Head of caudate nucleus (tissue), 42 donors: ENCODE measurements around the gene MSI1.

Experiments
- DNase-seq, 42 donors: peaks; one replicate each; pipeline versions ENCODE4 v3.0.0 to v3.0.0-alpha.2; 2020 to 2021; ENCODE audit warnings: mixed read lengths in 7 of 42
- intact Hi-C: fragments of 100-400 bp; cut with DNase I; formaldehyde crosslinking; loops from one replicate; pipeline ENCODE4 v1.15.0; 2022

MSI1 gene

DNA sequence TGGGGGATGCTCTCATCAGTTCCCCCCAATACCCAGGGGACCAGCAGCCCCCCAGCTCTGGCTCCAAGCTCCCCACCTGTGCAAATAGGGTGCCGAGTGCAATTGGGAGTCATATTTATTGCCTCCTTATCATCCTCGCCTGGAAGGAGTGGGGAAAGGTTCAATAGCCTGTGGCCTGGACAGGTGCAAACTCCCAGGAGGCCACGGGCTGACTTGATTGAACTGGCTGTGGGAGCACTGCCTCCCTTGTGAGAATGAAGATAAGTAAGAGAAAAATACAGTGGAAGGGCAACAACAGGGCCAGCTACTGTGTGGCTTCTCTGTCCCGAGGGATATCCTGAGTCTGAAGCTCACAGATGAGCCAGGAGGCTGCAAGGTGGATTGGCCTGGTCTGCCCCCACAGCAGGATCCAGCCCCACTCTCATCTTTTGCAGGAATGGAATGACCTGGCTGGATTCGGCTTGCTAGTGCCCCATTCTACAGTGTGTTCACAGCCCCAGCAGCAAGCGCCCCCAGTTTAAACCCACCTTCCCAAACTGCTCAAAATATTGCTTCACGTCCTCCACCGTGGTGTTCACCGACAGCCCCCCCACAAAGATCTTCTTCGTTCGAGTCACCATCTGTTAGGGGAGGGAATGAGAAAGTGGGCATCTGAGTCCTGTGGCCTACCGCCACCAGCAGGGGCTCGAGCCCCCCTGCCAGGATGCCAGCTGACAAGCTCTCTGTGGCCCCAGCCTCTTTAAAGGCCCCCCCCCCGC lies 6.3 kb downstream of the MSI1 start:
- intact Hi-C loops: no loop called here
- no peak for DNase-seq

GRCh38 chr12:120361506-120362208 lies 7.3 kb downstream of the MSI1 start:
- peak; percentile 74 to 95 (median 87) for DNase-seq
- intact Hi-C loops: no loop called here

- intact Hi-C loops: no loop called here
Measured at GRCh38 chr12:120359128-120359527, 9.8 kb downstream of the MSI1 start.

DNA sequence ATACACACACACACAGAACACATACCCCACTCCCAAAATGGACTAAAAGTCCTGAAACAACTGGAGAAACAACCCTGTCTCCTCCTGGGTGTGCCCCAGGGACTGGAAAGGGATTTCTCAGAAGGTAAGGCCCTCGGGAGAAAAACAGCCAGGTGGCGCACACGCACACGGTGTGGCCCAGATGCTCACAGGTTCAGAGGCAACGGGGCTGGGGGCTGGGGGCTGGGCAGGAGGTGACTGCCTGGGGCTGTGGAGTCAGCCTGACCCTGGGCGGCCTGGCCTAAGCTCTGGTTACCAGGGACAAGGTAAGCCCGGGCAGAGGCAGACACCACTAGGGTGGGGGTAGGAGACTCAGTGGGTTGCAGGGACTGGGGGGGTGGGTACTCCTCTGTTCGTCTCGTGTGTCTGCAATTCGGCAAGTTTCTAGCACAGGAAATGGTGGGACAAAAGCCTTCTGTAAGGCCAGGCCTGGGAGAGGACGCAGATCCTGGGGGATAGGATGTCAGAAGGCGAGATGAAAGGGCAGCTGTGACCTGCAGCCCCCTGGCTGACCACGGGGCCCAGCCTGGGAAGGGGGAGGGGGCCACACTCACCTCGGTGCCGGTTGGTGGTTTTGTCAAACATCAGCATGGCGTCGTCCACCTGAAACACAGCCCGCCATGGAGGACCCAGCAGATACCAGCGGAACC lies 10.4 kb downstream of the MSI1 start:
- intact Hi-C loops: no loop called here
- no peak for DNase-seq

More at GRCh38 chr12:120359128-120359527, 9.8 kb downstream of the MSI1 start:
- DNase-seq: no peak

GRCh38 chr12:120357104-120357503 lies 11.9 kb downstream of the MSI1 start:
- no peak for DNase-seq
- intact Hi-C loops: loop anchor here (2.0 kb wide), 1 partner anchor 74 kb away; no protein-coding TSS in a partner anchor

DNA sequence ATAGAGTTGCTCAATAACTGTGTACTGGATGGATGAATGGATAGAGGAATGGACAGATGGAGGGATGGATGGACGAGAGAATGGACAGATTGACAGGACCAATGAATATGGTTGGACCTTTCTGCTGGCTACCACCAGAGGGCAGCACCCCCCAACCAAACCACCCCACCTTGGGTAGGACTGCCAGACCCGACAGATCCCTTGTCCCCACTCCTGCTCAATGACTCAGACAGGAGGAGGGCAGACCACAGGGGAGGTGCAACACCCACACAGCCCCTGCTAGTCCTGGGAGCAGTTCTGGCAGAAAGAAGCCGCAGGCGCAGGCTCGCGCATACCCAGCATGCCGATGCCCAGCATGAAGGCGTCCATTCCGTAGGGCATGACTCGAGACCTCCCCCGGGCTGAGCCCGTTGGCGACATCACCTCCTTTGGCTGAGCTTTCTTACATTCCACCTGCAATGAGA lies 12.4 kb downstream of the MSI1 start:
- DNase-seq: peak; percentile 77 to 93 (median 84)
- intact Hi-C loops: loop anchor here (2.0 kb wide), 1 partner anchor 74 kb away; no protein-coding TSS in a partner anchor

GRCh38 chr12:120353556-120354317 lies 15.2 kb downstream of the MSI1 start:
- no peak for DNase-seq
- intact Hi-C loops: no loop called here

- intact Hi-C loops: no loop called here
- no peak for DNase-seq
Measured at GRCh38 chr12:120353136-120353535, 15.8 kb downstream of the MSI1 start.

GRCh38 chr12:120352117-120352516 lies 16.8 kb downstream of the MSI1 start:
- intact Hi-C loops: no loop called here
- DNase-seq: no peak

DNA sequence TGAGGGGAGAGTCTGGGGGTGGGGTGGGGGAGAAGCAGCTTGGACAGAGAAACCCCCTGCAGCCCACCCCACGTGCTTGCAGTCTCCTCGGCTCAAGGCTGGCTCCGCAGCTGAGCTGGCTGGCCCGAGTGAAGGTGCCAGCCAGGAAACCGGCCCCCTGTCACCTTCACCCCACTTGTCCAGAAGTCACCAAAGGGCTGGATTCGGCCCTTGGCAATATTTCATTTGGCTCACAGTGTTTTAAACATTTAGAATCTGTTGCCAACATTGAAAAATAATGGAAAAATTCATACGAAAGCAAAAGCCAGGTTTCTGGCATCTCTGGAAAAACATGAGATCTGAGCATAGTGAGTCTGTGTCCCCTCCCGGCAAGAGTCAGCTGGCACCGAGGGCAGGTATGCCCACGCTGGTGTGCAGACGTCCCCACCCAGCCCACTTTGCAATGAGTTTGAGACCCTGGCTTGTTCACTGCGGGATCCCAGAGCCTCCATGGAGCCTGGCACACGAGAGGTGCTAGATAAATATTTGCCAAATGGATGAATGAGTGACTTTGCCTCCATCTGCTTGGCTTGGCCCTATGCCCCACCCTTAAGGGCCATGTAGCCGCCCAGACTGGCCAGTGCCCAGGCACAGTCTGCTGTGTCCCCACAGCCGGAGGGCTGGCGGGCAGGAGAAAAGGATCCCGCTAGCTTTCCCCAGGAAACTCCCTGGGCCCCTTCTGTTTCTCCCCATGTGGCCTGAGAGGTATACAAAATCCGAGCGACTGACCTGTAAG lies 18.2 kb downstream of the MSI1 start:
- intact Hi-C loops: no loop called here
- peak in 8 of 42 donors; percentile 13 to 47 (median 27) for DNase-seq

- intact Hi-C loops: no loop called here
- no peak for DNase-seq
Measured at GRCh38 chr12:120347766-120348165, 21.2 kb downstream of the MSI1 start.

DNA sequence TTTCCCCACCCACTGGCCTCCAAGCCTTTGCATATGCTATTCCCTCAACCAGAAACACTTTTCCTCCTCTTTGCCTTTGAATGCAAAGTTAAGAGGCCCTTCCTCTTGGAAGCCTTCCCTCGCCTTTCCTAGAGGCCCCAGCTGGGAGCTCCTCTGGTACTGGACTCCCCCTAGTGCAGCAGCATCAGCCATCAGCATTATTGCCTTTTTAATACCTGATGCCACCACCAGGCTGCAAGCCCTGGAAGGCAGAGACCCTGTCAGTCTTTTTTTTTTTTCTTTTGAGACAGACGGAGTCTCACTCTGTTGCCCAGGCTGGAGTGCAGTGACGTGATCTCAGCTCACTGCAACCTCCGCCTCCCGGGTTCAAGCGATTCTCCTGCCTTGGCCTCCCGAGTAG lies 22.3 kb downstream of the MSI1 start:
- DNase-seq: no peak
- intact Hi-C loops: no loop called here

DNA sequence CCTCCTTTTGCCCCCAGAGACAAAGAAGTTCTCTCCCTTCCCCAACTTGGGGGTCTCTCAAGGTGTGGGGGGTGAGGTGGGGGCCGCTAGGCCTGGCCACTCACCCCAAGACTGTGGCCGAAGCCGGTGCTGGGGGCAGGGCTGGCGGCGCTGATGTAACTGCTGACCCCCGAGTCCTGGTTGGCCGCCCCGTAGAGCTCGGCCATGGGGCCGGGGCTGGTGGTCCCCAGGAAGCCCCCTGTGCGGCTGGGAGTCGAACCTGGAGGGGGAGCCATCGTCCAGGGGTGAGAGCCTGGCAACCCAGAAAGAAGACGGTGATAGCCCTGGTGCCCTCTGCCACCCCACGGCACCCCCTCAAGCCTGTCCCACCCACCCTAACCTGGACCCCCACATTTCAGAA lies 22.9 kb downstream of the MSI1 start:
- DNase-seq: no peak
- intact Hi-C loops: no loop called here

- DNase-seq: no peak
- intact Hi-C loops: no loop called here
Measured at GRCh38 chr12:120343692-120344091, 25.3 kb downstream of the MSI1 start.

DNA sequence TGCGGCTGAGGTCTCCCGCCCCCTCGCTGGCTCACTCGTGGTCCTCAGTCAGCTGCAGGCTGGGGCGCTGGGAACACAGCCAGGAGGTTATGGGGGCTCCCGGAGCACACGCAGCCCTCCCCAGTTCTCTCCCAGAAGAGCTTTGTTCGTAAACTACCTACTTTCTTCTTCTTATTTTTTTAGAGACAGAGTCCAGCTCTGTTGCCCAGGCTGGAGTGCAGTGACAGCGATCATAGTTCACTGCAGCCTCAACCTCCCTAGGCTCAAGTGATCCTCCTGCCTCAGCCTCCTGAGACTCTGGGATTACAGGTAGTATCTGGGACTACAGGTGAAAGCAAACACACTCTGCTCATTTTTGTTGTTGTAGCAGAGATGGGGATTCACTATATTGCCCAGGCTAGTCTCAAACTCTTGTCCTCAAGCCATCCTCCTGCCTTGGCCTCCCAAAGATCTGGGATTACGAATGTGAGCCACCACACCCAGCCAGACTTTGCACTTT lies 25.9 kb downstream of the MSI1 start:
- intact Hi-C loops: no loop called here
- no peak for DNase-seq

GRCh38 chr12:120342175-120343038 lies 26.6 kb downstream of the MSI1 start:
- intact Hi-C loops: no loop called here
- no peak for DNase-seq

GRCh38 chr12:120339256-120339655 lies 29.7 kb downstream of the MSI1 start:
- no peak for DNase-seq
- intact Hi-C loops: no loop called here
